Panc1 (cell line): Measurements from ENCODE around the gene AATK. TPM values are rescaled to one million over a fixed set of nuclear protein-coding genes. Genes with fewer than 3 reads are reported as not detected.
A peak's percentile ranks its signal among the peaks of the same experiment; 100 is the strongest.

ENCODE experiments used
- ATAC-seq: fragments of 200-7000 bp; cut with Tn5 transposase; 2 replicates; pipeline ENCODE4 v1.9.1; 2020; ENCODE audit warnings: mild to moderate bottlenecking, moderate library complexity
- BruUV-seq: library from RNA; stranded (reverse); fragments of 400-500 nt; replicated peaks from 2 replicates; lab custom pipeline; 2021; lab: Mats Ljungman, UMichigan
- CTCF ChIA-PET: fragments of 300-600 bp; sonication (Branson Sonifier 250); formaldehyde crosslinking; loops from one replicate; lab custom pipeline; 2022; ENCODE audit warnings: antibody characterized with exemption; lab: Charles Lee
- POLR2A ChIA-PET: fragments of 300-600 bp; sonication (Branson Sonifier 250); formaldehyde crosslinking; loops from one replicate; lab custom pipeline; 2022; ENCODE audit warnings: antibody characterized with exemption; lab: Charles Lee
- DNase-seq: peaks from one replicate; pipeline ENCODE4 v3.0.0-alpha.2; 2010; ENCODE audit warnings: low read depth, low spot score
- H3K27ac ChIP-seq: 2 replicates; pipeline ENCODE4 v1.5.1; 2011; ENCODE audit warnings: mild to moderate bottlenecking, low read length, inconsistent platforms
- H3K27me3 ChIP-seq: fragments of 200-500 bp; sonication (Bioruptor generic); 2 replicates; pipeline ENCODE4 v1.6.0; 2014; ENCODE audit warnings: low read length, inconsistent platforms; ENCODE audit not compliant: control insufficient read depth, insufficient read depth
- H3K36me3 ChIP-seq: fragments of 200-500 bp; sonication (Bioruptor generic); 2 replicates; pipeline ENCODE4 v1.5.1; 2014; ENCODE audit warnings: inconsistent platforms, mild to moderate bottlenecking, low read length, moderate library complexity; ENCODE audit not compliant: control insufficient read depth, insufficient read depth
- H3K4me1 ChIP-seq: 2 replicates; pipeline ENCODE4 v1.5.1; 2011; ENCODE audit warnings: inconsistent platforms, mild to moderate bottlenecking, low read length, moderate library complexity; ENCODE audit not compliant: control insufficient read depth, insufficient read depth
- H3K4me3 ChIP-seq, 2 experiments: 2 replicates each; pipeline ENCODE4 v1.5.1; 2011 to 2012; ENCODE audit warnings: low read depth in 2 of 2, low read length in 2 of 2, mild to moderate bottlenecking in 2 of 2, inconsistent platforms in 1 of 2, moderate library complexity in 1 of 2
- H3K9me3 ChIP-seq: fragments of 200-500 bp; sonication (Bioruptor generic); 2 replicates; pipeline ENCODE4 v1.5.1; 2014; ENCODE audit warnings: low read depth, mild to moderate bottlenecking, inconsistent platforms, low read length, moderate library complexity; ENCODE audit not compliant: control insufficient read depth, insufficient read depth
- POLR2AphosphoS5 ChIP-seq: IDR thresholded peaks from 2 replicates; pipeline ENCODE4 v1.6.1; 2012; ENCODE audit warnings: mild to moderate bottlenecking, low read depth, low read length, moderate library complexity
- SIN3A ChIP-seq: IDR thresholded peaks from 2 replicates; pipeline ENCODE4 v1.6.1; 2012; ENCODE audit warnings: low read depth, mild to moderate bottlenecking, low read length, moderate library complexity, borderline replicate concordance; ENCODE audit not compliant: insufficient read depth
- TCF7L2 ChIP-seq: IDR thresholded peaks from 2 replicates; pipeline ENCODE4 v1.6.1; 2011; ENCODE audit warnings: mild to moderate bottlenecking, low read depth, low read length, inconsistent platforms
- in situ Hi-C: cut with HindIII; loops from 2 replicates; pipeline ENCODE4 v1.10.0; 2016; ENCODE audit warnings: low sequenced_read_pairs, low pct_unique_long_range_greater_than_20kb
- intact Hi-C: fragments of 100-400 bp; cut with micrococcal nuclease; formaldehyde crosslinking; loops from one replicate; pipeline ENCODE4 v1.10.0; 2022; ENCODE audit not compliant: unreplicated experiment
- total RNA-seq: library from RNA; stranded (reverse); gene quantifications from one replicate; pipeline ENCODE4 v1.2.1, GENCODE V29; 2021; ENCODE audit not compliant: unreplicated experiment
- TF ChIP-seq, protein P1 (sequence below), 2 experiments: IDR thresholded peaks; 2 replicates each; pipeline ENCODE4 v1.6.1; 2011 to 2012; ENCODE audit warnings: low read depth in 2 of 2, control low read depth in 1 of 2, low read length in 1 of 2, mild to moderate bottlenecking in 1 of 2, moderate library complexity in 1 of 2; ENCODE audit not compliant: insufficient read depth in 1 of 2
- TF ChIP-seq, protein P2 (sequence below): fragments of 450-650 bp; IDR thresholded peaks from 2 replicates; pipeline ENCODE4 v1.5.1; 2017; ENCODE audit warnings: mild to moderate bottlenecking

AATK gene
- total RNA-seq, 1 experiment from 2014 or later, result 3.7 TPM

DNA sequence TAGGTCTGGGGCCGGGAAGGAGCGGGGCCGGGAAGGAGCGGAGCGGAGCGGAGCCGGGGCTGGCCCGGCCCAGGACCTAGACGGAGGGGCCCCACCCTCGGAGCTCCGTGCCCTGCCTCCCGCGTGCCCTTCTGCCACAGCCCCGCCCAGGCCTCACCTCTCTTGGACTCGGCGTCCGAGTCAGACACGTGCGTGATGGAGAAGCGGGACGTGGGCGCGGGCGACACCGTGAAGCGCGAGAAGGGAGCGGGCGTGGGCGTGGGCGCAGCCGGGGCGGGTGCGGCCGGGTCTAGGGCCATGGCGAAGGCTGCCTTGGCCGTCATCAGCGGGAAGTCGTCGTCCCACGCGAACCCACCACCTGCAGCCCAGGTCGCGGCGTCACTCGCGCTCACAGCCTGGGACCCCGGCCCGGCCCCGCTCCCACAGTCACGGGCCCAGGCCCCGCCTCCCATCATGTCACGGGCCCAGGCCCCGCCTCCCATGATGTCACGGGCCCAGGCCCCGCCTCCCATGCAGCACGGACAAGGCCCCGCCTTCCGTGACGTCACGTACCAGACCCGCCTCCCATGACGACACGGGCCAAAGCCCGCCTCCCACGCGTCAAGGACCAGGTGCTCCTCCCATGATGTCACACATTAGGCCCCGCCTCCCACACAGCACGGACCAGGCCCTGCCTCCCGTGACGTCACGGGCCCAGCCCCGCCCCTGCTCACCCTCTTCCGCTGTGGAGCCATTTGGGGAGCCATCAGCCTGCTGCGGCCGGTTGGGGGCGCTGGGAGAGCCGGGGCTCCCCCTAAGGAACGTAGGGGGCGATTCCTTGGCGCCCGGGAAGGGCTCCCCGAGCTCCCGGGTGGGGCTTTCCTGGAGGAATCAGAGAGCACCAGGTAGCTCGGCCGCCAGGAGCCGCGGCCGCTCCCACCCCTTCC is 46.5 kb downstream of the AATK start:
- BruUV-seq, result no TSS peak
- Histone ChIP-seq H3K4me3 (peak overlapping the region; percentile 50 to 52), H3K27ac (peak overlapping the region; percentile 48; the same call in 1 of the 2 replicates), H3K9me3 (no peaks in the 10 kb centered on the region), H3K36me3 (no peaks in the 10 kb centered on the region), H3K27me3 (no peaks in the 10 kb centered on the region), H3K4me1 (peaks cover 34% of the 10 kb centered on the region)
- DNase-seq (peak; percentile 78), ATAC-seq (peak; percentile 74)
- in situ Hi-C loops (no loop called here), intact Hi-C loops (no loop called here)
- ChIA-PET POLR2A (no interaction called here), CTCF (interaction anchor here (0.6 kb wide), 1 partner anchor 38 kb away, joined by 3 read pairs; no protein-coding TSS in a partner anchor)
- TF ChIP-seq SIN3A, result 0 out of 2 replicates have a peak, but pooled peaks have one; percentile 57
- TF ChIP-seq POLR2AphosphoS5, result no peak; the same call in none of the 2 replicates
- TF ChIP-seq, protein P1, sequence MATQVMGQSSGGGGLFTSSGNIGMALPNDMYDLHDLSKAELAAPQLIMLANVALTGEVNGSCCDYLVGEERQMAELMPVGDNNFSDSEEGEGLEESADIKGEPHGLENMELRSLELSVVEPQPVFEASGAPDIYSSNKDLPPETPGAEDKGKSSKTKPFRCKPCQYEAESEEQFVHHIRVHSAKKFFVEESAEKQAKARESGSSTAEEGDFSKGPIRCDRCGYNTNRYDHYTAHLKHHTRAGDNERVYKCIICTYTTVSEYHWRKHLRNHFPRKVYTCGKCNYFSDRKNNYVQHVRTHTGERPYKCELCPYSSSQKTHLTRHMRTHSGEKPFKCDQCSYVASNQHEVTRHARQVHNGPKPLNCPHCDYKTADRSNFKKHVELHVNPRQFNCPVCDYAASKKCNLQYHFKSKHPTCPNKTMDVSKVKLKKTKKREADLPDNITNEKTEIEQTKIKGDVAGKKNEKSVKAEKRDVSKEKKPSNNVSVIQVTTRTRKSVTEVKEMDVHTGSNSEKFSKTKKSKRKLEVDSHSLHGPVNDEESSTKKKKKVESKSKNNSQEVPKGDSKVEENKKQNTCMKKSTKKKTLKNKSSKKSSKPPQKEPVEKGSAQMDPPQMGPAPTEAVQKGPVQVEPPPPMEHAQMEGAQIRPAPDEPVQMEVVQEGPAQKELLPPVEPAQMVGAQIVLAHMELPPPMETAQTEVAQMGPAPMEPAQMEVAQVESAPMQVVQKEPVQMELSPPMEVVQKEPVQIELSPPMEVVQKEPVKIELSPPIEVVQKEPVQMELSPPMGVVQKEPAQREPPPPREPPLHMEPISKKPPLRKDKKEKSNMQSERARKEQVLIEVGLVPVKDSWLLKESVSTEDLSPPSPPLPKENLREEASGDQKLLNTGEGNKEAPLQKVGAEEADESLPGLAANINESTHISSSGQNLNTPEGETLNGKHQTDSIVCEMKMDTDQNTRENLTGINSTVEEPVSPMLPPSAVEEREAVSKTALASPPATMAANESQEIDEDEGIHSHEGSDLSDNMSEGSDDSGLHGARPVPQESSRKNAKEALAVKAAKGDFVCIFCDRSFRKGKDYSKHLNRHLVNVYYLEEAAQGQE (IDR thresholded peaks at IDR 0.05; ENCODE audit: insufficient read depth in 1 of 2, low read depth in 2 of 2, low read length in 1 of 2), result 0 out of 4 replicates have a peak, but pooled peaks of 1 of the 2 experiments have one; percentile 26

DNA sequence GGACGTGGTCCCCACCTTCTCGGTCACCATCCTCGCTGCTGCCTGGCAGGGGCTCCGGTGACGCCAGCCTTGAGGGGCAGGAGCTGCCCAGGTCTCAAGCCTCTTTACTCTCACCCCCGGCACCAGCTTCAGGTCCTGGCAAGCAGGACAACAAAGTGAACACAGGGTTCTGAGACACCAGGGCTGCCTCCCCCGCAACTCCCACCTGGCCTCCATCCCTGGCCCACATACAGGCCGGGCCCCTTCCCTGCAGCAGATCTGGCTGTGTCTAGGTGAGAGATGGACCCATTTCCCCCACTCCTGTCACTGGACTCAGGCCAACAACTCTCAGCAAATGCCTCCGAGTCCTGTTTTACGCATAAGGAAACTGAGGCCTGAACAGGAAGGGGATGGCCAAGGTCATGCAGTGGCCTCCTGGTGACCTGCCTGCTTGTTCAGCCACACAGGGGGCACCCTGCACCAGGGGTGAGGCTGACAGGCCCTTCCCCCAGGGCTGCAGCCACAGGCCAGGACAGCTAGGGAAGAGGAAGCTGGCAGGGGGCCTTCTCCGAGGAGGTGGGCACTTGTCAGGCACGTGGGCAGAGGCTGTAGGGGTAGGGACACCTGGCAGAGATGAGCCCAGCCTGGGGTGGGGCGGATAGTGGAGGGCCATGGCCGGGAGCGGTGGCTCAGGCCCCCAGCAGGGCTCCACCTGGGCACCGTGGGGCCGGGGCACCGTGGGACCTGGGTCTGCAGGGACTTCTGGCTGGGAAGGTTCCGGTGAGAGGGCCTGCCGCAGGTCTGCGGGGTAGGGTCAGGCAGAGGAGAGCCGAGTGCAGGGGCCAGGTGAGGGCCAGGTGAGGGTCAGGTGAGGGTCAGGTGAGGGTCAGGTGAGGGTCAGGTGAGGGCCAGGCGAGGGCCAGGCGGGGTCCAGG is 47.5 kb downstream of the AATK start:
- BruUV-seq, result no TSS peak
- peak overlapping the region; percentile 1 for H3K27ac ChIP-seq
- no peak for TF ChIP-seq SIN3A
- TF ChIP-seq POLR2AphosphoS5, result peak; percentile 64; the same call in 1 of the 2 replicates
- TF ChIP-seq, protein P1 (IDR thresholded peaks at IDR 0.05; ENCODE audit: insufficient read depth in 1 of 2, low read depth in 2 of 2, low read length in 1 of 2), result no peak
- TF ChIP-seq, protein P2, sequence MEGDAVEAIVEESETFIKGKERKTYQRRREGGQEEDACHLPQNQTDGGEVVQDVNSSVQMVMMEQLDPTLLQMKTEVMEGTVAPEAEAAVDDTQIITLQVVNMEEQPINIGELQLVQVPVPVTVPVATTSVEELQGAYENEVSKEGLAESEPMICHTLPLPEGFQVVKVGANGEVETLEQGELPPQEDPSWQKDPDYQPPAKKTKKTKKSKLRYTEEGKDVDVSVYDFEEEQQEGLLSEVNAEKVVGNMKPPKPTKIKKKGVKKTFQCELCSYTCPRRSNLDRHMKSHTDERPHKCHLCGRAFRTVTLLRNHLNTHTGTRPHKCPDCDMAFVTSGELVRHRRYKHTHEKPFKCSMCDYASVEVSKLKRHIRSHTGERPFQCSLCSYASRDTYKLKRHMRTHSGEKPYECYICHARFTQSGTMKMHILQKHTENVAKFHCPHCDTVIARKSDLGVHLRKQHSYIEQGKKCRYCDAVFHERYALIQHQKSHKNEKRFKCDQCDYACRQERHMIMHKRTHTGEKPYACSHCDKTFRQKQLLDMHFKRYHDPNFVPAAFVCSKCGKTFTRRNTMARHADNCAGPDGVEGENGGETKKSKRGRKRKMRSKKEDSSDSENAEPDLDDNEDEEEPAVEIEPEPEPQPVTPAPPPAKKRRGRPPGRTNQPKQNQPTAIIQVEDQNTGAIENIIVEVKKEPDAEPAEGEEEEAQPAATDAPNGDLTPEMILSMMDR, result no peak
- no peak for TF ChIP-seq TCF7L2
- H3K4me1 ChIP-seq, result peaks cover 34% of the 10 kb centered on the region
- no peaks in the 10 kb centered on the region for H3K36me3 ChIP-seq
- in situ Hi-C loops (no loop called here), intact Hi-C loops (no loop called here)
- CTCF ChIA-PET, result interaction anchor here (0.6 kb wide), 1 partner anchor 39 kb away, joined by 3 read pairs; no protein-coding TSS in a partner anchor
- POLR2A ChIA-PET, result no interaction called here
- H3K4me3 ChIP-seq, result peak overlapping the region; percentile 50 to 52
- ATAC-seq, result peak; percentile 16
- H3K9me3 ChIP-seq, result no peaks in the 10 kb centered on the region
- H3K27me3 ChIP-seq, result no peaks in the 10 kb centered on the region
- no peak for DNase-seq
